GM23338 (cell line): ENCODE data around the gene WWOX. TPM values are rescaled to one million over a fixed set of nuclear protein-coding genes. Genes with fewer than 3 reads are reported as not detected.

Experiments
- ATAC-seq: fragments of 200-7000 bp; cut with Tn5 transposase; 3 replicates; pipeline ENCODE4 v1.9.1; 2020
- DNase-seq: peaks from one replicate; pipeline ENCODE4 v3.0.0-alpha.2; 2015; ENCODE audit warnings: low spot score
- H2AFZ ChIP-seq: fragments of 200-600 bp; sonication (generic); 2 replicates; pipeline ENCODE4 v1.8.0; 2016; ENCODE audit warnings: antibody characterized with exemption, mild to moderate bottlenecking, moderate library complexity
- H3F3A ChIP-seq: fragments of 200-600 bp; sonication (generic); replicated peaks from 2 replicates; pipeline ENCODE4 v1.8.0; 2017; ENCODE audit warnings: antibody characterized with exemption, mixed run types, low read depth
- H3K27ac ChIP-seq: fragments of 200-600 bp; sonication (generic); 2 replicates; pipeline ENCODE4 v1.6.1; 2016; ENCODE audit warnings: low read depth
- H3K27me3 ChIP-seq: fragments of 200-600 bp; sonication (generic); 2 replicates; pipeline ENCODE4 v1.8.0; 2016; ENCODE audit warnings: mild to moderate bottlenecking, mixed run types, moderate library complexity; ENCODE audit not compliant: insufficient read depth
- H3K36me3 ChIP-seq: fragments of 200-600 bp; sonication (generic); 2 replicates; pipeline ENCODE4 v1.8.0; 2016; ENCODE audit warnings: mild to moderate bottlenecking; ENCODE audit not compliant: insufficient read depth
- H3K4me1 ChIP-seq: fragments of 200-600 bp; sonication (generic); 2 replicates; pipeline ENCODE4 v1.8.0; 2016; ENCODE audit warnings: mild to moderate bottlenecking, moderate library complexity; ENCODE audit not compliant: insufficient read depth
- H3K4me2 ChIP-seq: fragments of 200-600 bp; sonication (generic); 2 replicates; pipeline ENCODE4 v1.7.1; 2017; ENCODE audit warnings: mixed run types
- H3K4me3 ChIP-seq: fragments of 200-600 bp; sonication (generic); 2 replicates; pipeline ENCODE4 v1.6.1; 2016; ENCODE audit warnings: mixed run types
- H3K79me2 ChIP-seq: fragments of 200-600 bp; sonication (generic); replicated peaks from 2 replicates; pipeline ENCODE4 v1.8.0; 2017; ENCODE audit warnings: mild to moderate bottlenecking; ENCODE audit not compliant: insufficient read depth
- H3K9me2 ChIP-seq: fragments of 200-600 bp; sonication (generic); 2 replicates; pipeline ENCODE4 v1.8.0; 2017; ENCODE audit not compliant: insufficient read depth
- H4K20me1 ChIP-seq: fragments of 200-600 bp; sonication (generic); replicated peaks from 2 replicates; pipeline ENCODE4 v1.8.0; 2017; ENCODE audit warnings: mild to moderate bottlenecking; ENCODE audit not compliant: insufficient read depth
- H3K27ac Mint-ChIP-seq: 2 replicates; pipeline ENCODE4 v1.8.0; 2020; ENCODE audit warnings: inconsistent platforms, mild to moderate bottlenecking, moderate library complexity, mixed read lengths
- H3K27me3 Mint-ChIP-seq: 3 replicates; pipeline ENCODE4 v1.8.0; 2022; ENCODE audit warnings: low read depth, mild to moderate bottlenecking, moderate library complexity, mixed read lengths, inconsistent platforms; ENCODE audit not compliant: insufficient read depth, poor library complexity
- H3K36me3 Mint-ChIP-seq: 3 replicates; pipeline ENCODE4 v1.8.0; 2021; ENCODE audit warnings: low read depth, mild to moderate bottlenecking, inconsistent platforms, moderate library complexity, mixed read lengths
- H3K4me1 Mint-ChIP-seq: 3 replicates; pipeline ENCODE4 v1.8.0; 2020; ENCODE audit warnings: mild to moderate bottlenecking, inconsistent platforms, mixed read lengths
- H3K4me3 Mint-ChIP-seq: 3 replicates; pipeline ENCODE4 v1.8.0; 2021; ENCODE audit warnings: moderate library complexity, mild to moderate bottlenecking, inconsistent platforms, mixed read lengths
- H3K9me3 Mint-ChIP-seq: 3 replicates; pipeline ENCODE4 v1.8.0; 2020; ENCODE audit warnings: moderate library complexity, mild to moderate bottlenecking, inconsistent platforms, mixed read lengths
- EZH2phosphoT487 ChIP-seq: fragments of 200-600 bp; sonication (generic); IDR thresholded peaks from one replicate; pipeline ENCODE4 v1.8.1; 2018; ENCODE audit warnings: antibody characterized with exemption; ENCODE audit not compliant: unreplicated experiment
- NANOG ChIP-seq: IDR thresholded peaks from 2 replicates; pipeline ENCODE4 v1.6.1; 2016; ENCODE audit warnings: antibody characterized with exemption, borderline replicate concordance
- POLR2AphosphoS5 ChIP-seq: IDR thresholded peaks from 2 replicates; pipeline ENCODE4 v1.6.1; 2016; ENCODE audit warnings: antibody characterized with exemption, low read depth
- REST ChIP-seq: IDR thresholded peaks from one replicate; pipeline ENCODE4 v1.6.1; 2018; ENCODE audit warnings: antibody characterized with exemption; ENCODE audit not compliant: unreplicated experiment
- STAT1 ChIP-seq: IDR thresholded peaks from one replicate; pipeline ENCODE4 v1.6.1; 2016; ENCODE audit warnings: antibody characterized with exemption; ENCODE audit not compliant: unreplicated experiment
- ZNF114 ChIP-seq: fragments of 250-450 bp; sonication (Bioruptor Pico); IDR thresholded peaks from 2 replicates; pipeline ENCODE4 v1.5.0; 2020; ENCODE audit warnings: mild to moderate bottlenecking, moderate library complexity
- ZNF331 ChIP-seq: fragments of 250-450 bp; sonication (Bioruptor Pico); IDR thresholded peaks from 2 replicates; pipeline ENCODE4 v1.5.0; 2020; ENCODE audit warnings: low read depth, mild to moderate bottlenecking, moderate library complexity
- polyA plus RNA-seq: library from polyadenylated mRNA; unstranded; fragments of >200 nt; fragmentation: Nextera tagmentation; extraction: Ambion mirVana; gene quantifications from 2 replicates; pipeline ENCODE4 v1.2.1, GENCODE V29; 2016
- total RNA-seq: library from RNA; depleted of rRNA; stranded (reverse); fragments of >200 nt; shearing (Covaris generic); gene quantifications from 2 replicates; pipeline ENCODE4 v1.2.3, GENCODE V29; 2014
- TF ChIP-seq, protein P1 (sequence below): fragments of 250-450 bp; sonication (Bioruptor Pico); IDR thresholded peaks from 2 replicates; pipeline ENCODE4 v1.5.0; 2020; ENCODE audit warnings: mild to moderate bottlenecking, moderate library complexity
- TF ChIP-seq, protein P2 (sequence below), 2 experiments: fragments of 200-600 bp in 1 of 2; sonication (generic) in 1 of 2; conservative IDR thresholded peaks; 2 replicates each; pipeline versions ENCODE4 v1.5.1 to v1.6.1; 2016 to 2017; ENCODE audit warnings: antibody characterized with exemption in 2 of 2, low read depth in 2 of 2, mild to moderate bottlenecking in 2 of 2, moderate library complexity in 1 of 2

The WWOX gene
- total and polyA plus RNA-seq, 2 experiments from 2014 or later: 10.0 to 19.3 TPM

DNA sequence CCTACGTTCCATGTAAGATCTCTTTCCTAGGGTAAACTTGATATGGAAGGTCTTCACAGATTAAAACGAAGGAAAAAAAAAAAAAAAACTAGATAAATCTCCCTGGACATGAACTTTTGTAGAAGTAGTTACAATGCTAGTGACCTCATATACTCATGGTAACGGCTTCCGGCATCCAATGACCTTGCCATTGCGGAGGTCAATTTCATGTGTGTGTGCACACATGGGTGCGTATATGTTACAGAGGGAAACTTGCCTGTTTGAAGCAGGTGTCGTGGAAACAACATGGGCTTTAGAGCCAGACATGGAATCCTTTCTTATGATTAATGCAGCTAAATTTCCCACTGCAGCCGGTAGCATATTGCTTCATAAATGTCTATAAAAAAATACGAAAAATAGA, 1065.6 kb downstream of the WWOX start:
- Mint-ChIP-seq H3K4me3 (no peak overlapping the region), H3K36me3 (peaks cover 13% of the 10 kb centered on the region), H3K27ac (no peak overlapping the region), H3K27me3 (no peaks in the 10 kb centered on the region), H3K9me3 (peaks cover 15% of the 10 kb centered on the region), H3K4me1 (peaks cover 23% of the 10 kb centered on the region)
- peaks cover 13% of the 10 kb centered on the region for H3K4me1 ChIP-seq
- no peak overlapping the region for H3K4me3 ChIP-seq
- H3K4me2 ChIP-seq: no peak overlapping the region
- TF ChIP-seq POLR2AphosphoS5: no peak
- TF ChIP-seq REST: no peak
- TF ChIP-seq ZNF331 (CRISPR knock-in tag): no peak
- no peak for TF ChIP-seq NANOG
- no peak for TF ChIP-seq STAT1
- TF ChIP-seq EZH2phosphoT487: no peak
- TF ChIP-seq ZNF114: no peak
- TF ChIP-seq, protein P1, sequence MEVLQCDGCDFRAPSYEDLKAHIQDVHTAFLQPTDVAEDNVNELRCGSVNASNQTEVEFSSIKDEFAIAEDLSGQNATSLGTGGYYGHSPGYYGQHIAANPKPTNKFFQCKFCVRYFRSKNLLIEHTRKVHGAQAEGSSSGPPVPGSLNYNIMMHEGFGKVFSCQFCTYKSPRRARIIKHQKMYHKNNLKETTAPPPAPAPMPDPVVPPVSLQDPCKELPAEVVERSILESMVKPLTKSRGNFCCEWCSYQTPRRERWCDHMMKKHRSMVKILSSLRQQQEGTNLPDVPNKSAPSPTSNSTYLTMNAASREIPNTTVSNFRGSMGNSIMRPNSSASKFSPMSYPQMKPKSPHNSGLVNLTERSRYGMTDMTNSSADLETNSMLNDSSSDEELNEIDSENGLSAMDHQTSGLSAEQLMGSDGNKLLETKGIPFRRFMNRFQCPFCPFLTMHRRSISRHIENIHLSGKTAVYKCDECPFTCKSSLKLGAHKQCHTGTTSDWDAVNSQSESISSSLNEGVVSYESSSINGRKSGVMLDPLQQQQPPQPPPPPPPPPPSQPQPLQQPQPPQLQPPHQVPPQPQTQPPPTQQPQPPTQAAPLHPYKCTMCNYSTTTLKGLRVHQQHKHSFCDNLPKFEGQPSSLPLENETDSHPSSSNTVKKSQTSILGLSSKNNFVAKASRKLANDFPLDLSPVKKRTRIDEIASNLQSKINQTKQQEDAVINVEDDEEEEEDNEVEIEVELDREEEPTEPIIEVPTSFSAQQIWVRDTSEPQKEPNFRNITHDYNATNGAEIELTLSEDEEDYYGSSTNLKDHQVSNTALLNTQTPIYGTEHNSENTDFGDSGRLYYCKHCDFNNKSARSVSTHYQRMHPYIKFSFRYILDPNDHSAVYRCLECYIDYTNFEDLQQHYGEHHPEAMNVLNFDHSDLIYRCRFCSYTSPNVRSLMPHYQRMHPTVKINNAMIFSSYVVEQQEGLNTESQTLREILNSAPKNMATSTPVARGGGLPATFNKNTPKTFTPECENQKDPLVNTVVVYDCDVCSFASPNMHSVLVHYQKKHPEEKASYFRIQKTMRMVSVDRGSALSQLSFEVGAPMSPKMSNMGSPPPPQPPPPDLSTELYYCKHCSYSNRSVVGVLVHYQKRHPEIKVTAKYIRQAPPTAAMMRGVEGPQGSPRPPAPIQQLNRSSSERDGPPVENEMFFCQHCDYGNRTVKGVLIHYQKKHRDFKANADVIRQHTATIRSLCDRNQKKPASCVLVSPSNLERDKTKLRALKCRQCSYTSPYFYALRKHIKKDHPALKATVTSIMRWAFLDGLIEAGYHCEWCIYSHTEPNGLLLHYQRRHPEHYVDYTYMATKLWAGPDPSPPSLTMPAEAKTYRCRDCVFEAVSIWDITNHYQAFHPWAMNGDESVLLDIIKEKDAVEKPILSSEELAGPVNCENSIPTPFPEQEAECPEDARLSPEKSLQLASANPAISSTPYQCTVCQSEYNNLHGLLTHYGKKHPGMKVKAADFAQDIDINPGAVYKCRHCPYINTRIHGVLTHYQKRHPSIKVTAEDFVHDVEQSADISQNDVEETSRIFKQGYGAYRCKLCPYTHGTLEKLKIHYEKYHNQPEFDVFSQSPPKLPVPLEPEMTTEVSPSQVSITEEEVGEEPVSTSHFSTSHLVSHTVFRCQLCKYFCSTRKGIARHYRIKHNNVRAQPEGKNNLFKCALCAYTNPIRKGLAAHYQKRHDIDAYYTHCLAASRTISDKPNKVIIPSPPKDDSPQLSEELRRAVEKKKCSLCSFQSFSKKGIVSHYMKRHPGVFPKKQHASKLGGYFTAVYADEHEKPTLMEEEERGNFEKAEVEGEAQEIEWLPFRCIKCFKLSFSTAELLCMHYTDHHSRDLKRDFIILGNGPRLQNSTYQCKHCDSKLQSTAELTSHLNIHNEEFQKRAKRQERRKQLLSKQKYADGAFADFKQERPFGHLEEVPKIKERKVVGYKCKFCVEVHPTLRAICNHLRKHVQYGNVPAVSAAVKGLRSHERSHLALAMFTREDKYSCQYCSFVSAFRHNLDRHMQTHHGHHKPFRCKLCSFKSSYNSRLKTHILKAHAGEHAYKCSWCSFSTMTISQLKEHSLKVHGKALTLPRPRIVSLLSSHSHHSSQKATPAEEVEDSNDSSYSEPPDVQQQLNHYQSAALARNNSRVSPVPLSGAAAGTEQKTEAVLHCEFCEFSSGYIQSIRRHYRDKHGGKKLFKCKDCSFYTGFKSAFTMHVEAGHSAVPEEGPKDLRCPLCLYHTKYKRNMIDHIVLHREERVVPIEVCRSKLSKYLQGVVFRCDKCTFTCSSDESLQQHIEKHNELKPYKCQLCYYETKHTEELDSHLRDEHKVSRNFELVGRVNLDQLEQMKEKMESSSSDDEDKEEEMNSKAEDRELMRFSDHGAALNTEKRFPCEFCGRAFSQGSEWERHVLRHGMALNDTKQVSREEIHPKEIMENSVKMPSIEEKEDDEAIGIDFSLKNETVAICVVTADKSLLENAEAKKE (CRISPR knock-in tag): no peak
- TF ChIP-seq, protein P2, sequence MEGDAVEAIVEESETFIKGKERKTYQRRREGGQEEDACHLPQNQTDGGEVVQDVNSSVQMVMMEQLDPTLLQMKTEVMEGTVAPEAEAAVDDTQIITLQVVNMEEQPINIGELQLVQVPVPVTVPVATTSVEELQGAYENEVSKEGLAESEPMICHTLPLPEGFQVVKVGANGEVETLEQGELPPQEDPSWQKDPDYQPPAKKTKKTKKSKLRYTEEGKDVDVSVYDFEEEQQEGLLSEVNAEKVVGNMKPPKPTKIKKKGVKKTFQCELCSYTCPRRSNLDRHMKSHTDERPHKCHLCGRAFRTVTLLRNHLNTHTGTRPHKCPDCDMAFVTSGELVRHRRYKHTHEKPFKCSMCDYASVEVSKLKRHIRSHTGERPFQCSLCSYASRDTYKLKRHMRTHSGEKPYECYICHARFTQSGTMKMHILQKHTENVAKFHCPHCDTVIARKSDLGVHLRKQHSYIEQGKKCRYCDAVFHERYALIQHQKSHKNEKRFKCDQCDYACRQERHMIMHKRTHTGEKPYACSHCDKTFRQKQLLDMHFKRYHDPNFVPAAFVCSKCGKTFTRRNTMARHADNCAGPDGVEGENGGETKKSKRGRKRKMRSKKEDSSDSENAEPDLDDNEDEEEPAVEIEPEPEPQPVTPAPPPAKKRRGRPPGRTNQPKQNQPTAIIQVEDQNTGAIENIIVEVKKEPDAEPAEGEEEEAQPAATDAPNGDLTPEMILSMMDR (conservative IDR thresholded peaks at IDR 0.05; ENCODE audit: low read depth in 2 of 2): no peak
- H3K27ac ChIP-seq: no peak overlapping the region
- H3K27me3 ChIP-seq: no peaks in the 10 kb centered on the region
- no peaks in the 10 kb centered on the region for H3F3A ChIP-seq
- peaks cover 10% of the 10 kb centered on the region for H3K9me2 ChIP-seq
- no peak overlapping the region for H2AFZ ChIP-seq
- no peaks in the 10 kb centered on the region for H4K20me1 ChIP-seq
- ATAC-seq: no peak
- no peaks in the 10 kb centered on the region for H3K79me2 ChIP-seq
- DNase-seq: no peak
- H3K36me3 ChIP-seq: no peaks in the 10 kb centered on the region; the same call in 1 of the 2 replicates
